NCI-H2107 (cell line): ENCODE data around the gene RNF144B.
A peak's percentile ranks its signal among the peaks of the same experiment; 100 is the strongest.
"Not testable (repeated sequence)": the region's sequence is repeated elsewhere in the genome, so short reads cannot be mapped to it uniquely, and the experiment has no call there.

Experiments used
- DNase-seq: peaks from one replicate; lab custom pipeline; 2025; lab: John Stamatoyannopoulos, UW

The RNF144B gene

GRCh38 chr6:18387061-18387721 lies at the start of gene RNF144B:
Gene RNF144B, plus strand, starts transcription at chr6:18387350. Its CDS starts 12,185 bp downstream, at chr6:18399535.
- DNase-seq: peak; percentile 42

GRCh38 chr6:18339599-18339998 lies 47.6 kb upstream of the RNF144B start:
- DNase-seq: no peak

- DNase-seq: no peak
These were observed 46.2 kb upstream of the RNF144B start for GRCh38 chr6:18340781-18341551.

- DNase-seq: no peak
These were observed 44.9 kb upstream of the RNF144B start for GRCh38 chr6:18342223-18342622.

- DNase-seq: no peak
These were observed 43.4 kb upstream of the RNF144B start for GRCh38 chr6:18343741-18344140.

GRCh38 chr6:18347021-18347577 lies 40.1 kb upstream of the RNF144B start:
- no peak for DNase-seq

- DNase-seq: no peak
These were observed 39.3 kb upstream of the RNF144B start for GRCh38 chr6:18347866-18348265.

GRCh38 chr6:18349386-18349785 lies 37.8 kb upstream of the RNF144B start:
- DNase-seq: no peak

- DNase-seq: no peak
These were observed 36.9 kb upstream of the RNF144B start for GRCh38 chr6:18350271-18350670.

GRCh38 chr6:18350712-18351111 lies 36.4 kb upstream of the RNF144B start:
- DNase-seq: no peak

GRCh38 chr6:18352001-18352400 lies 35.1 kb upstream of the RNF144B start:
- DNase-seq: no peak

- DNase-seq: no peak
These were observed 34.3 kb upstream of the RNF144B start for GRCh38 chr6:18352842-18353241.

GRCh38 chr6:18353251-18353650 lies 33.9 kb upstream of the RNF144B start:
- no peak for DNase-seq

GRCh38 chr6:18357546-18357945 lies 29.6 kb upstream of the RNF144B start:
- not testable (repeated sequence) for DNase-seq

GRCh38 chr6:18359237-18359885 lies 27.8 kb upstream of the RNF144B start:
- no peak for DNase-seq

GRCh38 chr6:18360188-18360587 lies 27.0 kb upstream of the RNF144B start:
- DNase-seq: no peak

- DNase-seq: no peak
These were observed 25.0 kb upstream of the RNF144B start for GRCh38 chr6:18362058-18362561.

GRCh38 chr6:18363746-18364145 lies 23.4 kb upstream of the RNF144B start:
- no peak for DNase-seq

GRCh38 chr6:18364561-18364960 lies 22.6 kb upstream of the RNF144B start:
- not testable (repeated sequence) for DNase-seq

GRCh38 chr6:18367371-18367770 lies 19.8 kb upstream of the RNF144B start:
- DNase-seq: no peak

- DNase-seq: no peak
These were observed 18.7 kb upstream of the RNF144B start for GRCh38 chr6:18368277-18369105.

- no peak for DNase-seq
These were observed 16.1 kb upstream of the RNF144B start for GRCh38 chr6:18371010-18371409.
